DOHH2 (cell line): Measurements from ENCODE around the gene RGMA.

Source experiments
- H3F3A ChIP-seq: fragments of 200-600 bp; sonication (generic), shearing (Covaris generic); 2 replicates; pipeline ENCODE4 v1.6.0; 2016; ENCODE audit warnings: antibody characterized with exemption, mild to moderate bottlenecking; ENCODE audit not compliant: control insufficient read depth, insufficient read depth
- H3K27ac ChIP-seq: fragments of 200-600 bp; sonication (generic); 2 replicates; pipeline ENCODE4 v1.5.1; 2014; ENCODE audit warnings: low read depth, mild to moderate bottlenecking, low read length, moderate library complexity
- H3K27me3 ChIP-seq: fragments of 200-600 bp; sonication (generic); 2 replicates; pipeline ENCODE4 v1.6.1; 2014; ENCODE audit warnings: mild to moderate bottlenecking, low read length, mixed read lengths; ENCODE audit not compliant: control insufficient read depth
- H3K36me3 ChIP-seq: fragments of 200-600 bp; sonication (generic); 2 replicates; pipeline ENCODE4 v1.6.1; 2014; ENCODE audit warnings: mild to moderate bottlenecking, low read length, moderate library complexity, mixed read lengths; ENCODE audit not compliant: control insufficient read depth
- H3K4me1 ChIP-seq: fragments of 200-600 bp; sonication (generic); 2 replicates; pipeline ENCODE4 v1.6.1; 2014; ENCODE audit warnings: mild to moderate bottlenecking, low read length, mixed read lengths; ENCODE audit not compliant: control insufficient read depth
- H3K4me2 ChIP-seq: fragments of 200-600 bp; sonication (generic); 2 replicates; pipeline ENCODE4 v1.6.0; 2014; ENCODE audit warnings: mild to moderate bottlenecking, low read length, moderate library complexity
- H3K4me3 ChIP-seq: fragments of 200-600 bp; sonication (generic); 2 replicates; pipeline ENCODE4 v1.5.1; 2014; ENCODE audit warnings: mild to moderate bottlenecking, low read length, mixed read lengths
- H3K79me2 ChIP-seq: fragments of 200-600 bp; sonication (generic); 2 replicates; pipeline ENCODE4 v1.6.1; 2014; ENCODE audit warnings: mild to moderate bottlenecking, low read length, mixed read lengths; ENCODE audit not compliant: control insufficient read depth
- H3K9me2 ChIP-seq: fragments of 200-600 bp; sonication (generic); replicated peaks from 2 replicates; pipeline ENCODE4 v1.6.1; 2014; ENCODE audit warnings: mild to moderate bottlenecking, low read length, mixed read lengths; ENCODE audit not compliant: control insufficient read depth
- H3K9me3 ChIP-seq: fragments of 200-600 bp; sonication (generic); 2 replicates; pipeline ENCODE4 v1.6.1; 2014; ENCODE audit warnings: antibody characterized with exemption, low read length, mixed read lengths; ENCODE audit not compliant: control insufficient read depth, insufficient read depth
- H4K20me1 ChIP-seq: fragments of 200-600 bp; sonication (generic); 2 replicates; pipeline ENCODE4 v1.6.0; 2014; ENCODE audit warnings: low read depth, mild to moderate bottlenecking, antibody characterized with exemption, low read length, moderate library complexity; ENCODE audit not compliant: control insufficient read depth, insufficient read depth
- EZH2phosphoT487 ChIP-seq: fragments of 200-600 bp; sonication (generic); IDR thresholded peaks from 2 replicates; pipeline ENCODE4 v1.6.1; 2017; ENCODE audit warnings: borderline replicate concordance, mild to moderate bottlenecking, antibody characterized with exemption, low read length, moderate library complexity, mixed read lengths
- TF ChIP-seq, protein P1 (sequence below): fragments of 200-600 bp; sonication (generic); IDR thresholded peaks from one replicate; pipeline ENCODE4 v1.5.1; 2014; ENCODE audit warnings: antibody characterized with exemption, mild to moderate bottlenecking, low read depth, low read length; ENCODE audit not compliant: poor library complexity, severe bottlenecking

The RGMA gene, protein sequence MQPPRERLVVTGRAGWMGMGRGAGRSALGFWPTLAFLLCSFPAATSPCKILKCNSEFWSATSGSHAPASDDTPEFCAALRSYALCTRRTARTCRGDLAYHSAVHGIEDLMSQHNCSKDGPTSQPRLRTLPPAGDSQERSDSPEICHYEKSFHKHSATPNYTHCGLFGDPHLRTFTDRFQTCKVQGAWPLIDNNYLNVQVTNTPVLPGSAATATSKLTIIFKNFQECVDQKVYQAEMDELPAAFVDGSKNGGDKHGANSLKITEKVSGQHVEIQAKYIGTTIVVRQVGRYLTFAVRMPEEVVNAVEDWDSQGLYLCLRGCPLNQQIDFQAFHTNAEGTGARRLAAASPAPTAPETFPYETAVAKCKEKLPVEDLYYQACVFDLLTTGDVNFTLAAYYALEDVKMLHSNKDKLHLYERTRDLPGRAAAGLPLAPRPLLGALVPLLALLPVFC

GRCh38 chr15:93088981-93089726, at the start of gene RGMA:
Gene RGMA, minus strand, starts transcription at chr15:93089211. Its CDS starts 279 bp downstream, at chr15:93088932.
- no peaks in the 10 kb centered on the region for H3F3A ChIP-seq
- no peaks in the 10 kb centered on the region for H4K20me1 ChIP-seq
- no peaks in the 10 kb centered on the region for H3K9me2 ChIP-seq
- no peak within 1 kb of the TSS for H3K4me2 ChIP-seq
- no peaks in the 10 kb centered on the region for H3K36me3 ChIP-seq
- TF ChIP-seq EZH2phosphoT487: no peak
- TF ChIP-seq, protein P1, sequence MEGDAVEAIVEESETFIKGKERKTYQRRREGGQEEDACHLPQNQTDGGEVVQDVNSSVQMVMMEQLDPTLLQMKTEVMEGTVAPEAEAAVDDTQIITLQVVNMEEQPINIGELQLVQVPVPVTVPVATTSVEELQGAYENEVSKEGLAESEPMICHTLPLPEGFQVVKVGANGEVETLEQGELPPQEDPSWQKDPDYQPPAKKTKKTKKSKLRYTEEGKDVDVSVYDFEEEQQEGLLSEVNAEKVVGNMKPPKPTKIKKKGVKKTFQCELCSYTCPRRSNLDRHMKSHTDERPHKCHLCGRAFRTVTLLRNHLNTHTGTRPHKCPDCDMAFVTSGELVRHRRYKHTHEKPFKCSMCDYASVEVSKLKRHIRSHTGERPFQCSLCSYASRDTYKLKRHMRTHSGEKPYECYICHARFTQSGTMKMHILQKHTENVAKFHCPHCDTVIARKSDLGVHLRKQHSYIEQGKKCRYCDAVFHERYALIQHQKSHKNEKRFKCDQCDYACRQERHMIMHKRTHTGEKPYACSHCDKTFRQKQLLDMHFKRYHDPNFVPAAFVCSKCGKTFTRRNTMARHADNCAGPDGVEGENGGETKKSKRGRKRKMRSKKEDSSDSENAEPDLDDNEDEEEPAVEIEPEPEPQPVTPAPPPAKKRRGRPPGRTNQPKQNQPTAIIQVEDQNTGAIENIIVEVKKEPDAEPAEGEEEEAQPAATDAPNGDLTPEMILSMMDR: no peak
- peaks cover 23% of the 10 kb centered on the region for H3K27me3 ChIP-seq
- no peaks in the 10 kb centered on the region for H3K9me3 ChIP-seq
- H3K79me2 ChIP-seq: no peaks in the 10 kb centered on the region
- no peak within 1 kb of the TSS for H3K27ac ChIP-seq
- H3K4me1 ChIP-seq: no peaks in the 10 kb centered on the region
- H3K4me3 ChIP-seq: no peak within 1 kb of the TSS

DNA sequence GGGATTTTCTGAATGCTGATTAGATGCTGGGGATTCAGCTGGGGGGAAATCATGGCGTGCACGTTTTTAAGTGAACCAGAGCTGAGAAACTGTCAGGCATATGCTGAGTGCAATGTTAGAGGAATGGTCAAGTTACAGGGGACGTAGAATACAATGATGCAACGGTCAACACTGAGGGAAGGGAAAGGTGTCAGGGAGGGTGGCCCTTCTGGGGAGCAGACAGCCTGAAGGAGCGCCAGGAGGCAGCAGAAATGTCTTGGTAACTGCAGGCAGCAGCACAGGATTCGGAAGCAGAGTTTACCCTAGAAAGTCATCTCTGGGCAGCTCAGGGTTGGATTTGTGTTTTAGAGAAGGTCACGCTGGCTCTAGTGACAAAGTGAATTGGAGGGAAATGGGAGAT, 47.6 kb upstream of the RGMA start:
- Histone ChIP-seq H3K36me3 (no peaks in the 10 kb centered on the region), H4K20me1 (no peaks in the 10 kb centered on the region), H3K4me1 (no peaks in the 10 kb centered on the region), H3K4me2 (no peak overlapping the region), H3K79me2 (no peaks in the 10 kb centered on the region), H3K27me3 (no peaks in the 10 kb centered on the region), H3F3A (no peaks in the 10 kb centered on the region), H3K9me2 (no peaks in the 10 kb centered on the region), H3K9me3 (no peaks in the 10 kb centered on the region), H3K4me3 (no peak overlapping the region), H3K27ac (no peak overlapping the region)
- no peak for TF ChIP-seq EZH2phosphoT487
- TF ChIP-seq, protein P1: no peak

GRCh38 chr15:93135997-93136397, 47.0 kb upstream of the RGMA start:
- H3K36me3 ChIP-seq: no peaks in the 10 kb centered on the region
- no peak overlapping the region for H3K27ac ChIP-seq
- no peaks in the 10 kb centered on the region for H3K79me2 ChIP-seq
- no peak overlapping the region for H3K4me2 ChIP-seq
- no peaks in the 10 kb centered on the region for H4K20me1 ChIP-seq
- no peaks in the 10 kb centered on the region for H3K27me3 ChIP-seq
- no peaks in the 10 kb centered on the region for H3F3A ChIP-seq
- no peaks in the 10 kb centered on the region for H3K9me3 ChIP-seq
- no peaks in the 10 kb centered on the region for H3K4me1 ChIP-seq
- H3K4me3 ChIP-seq: no peak overlapping the region
- H3K9me2 ChIP-seq: no peaks in the 10 kb centered on the region
- no peak for TF ChIP-seq EZH2phosphoT487
- TF ChIP-seq, protein P1: no peak
